AML-193 (cell line): ENCODE results near the gene ARFGEF3.
"Not testable (repeated sequence)": the region's sequence is repeated elsewhere in the genome, so short reads cannot be mapped to it uniquely, and the experiment has no call there.

Experiments used
- DNase-seq, 2 experiments: peaks; one replicate each; lab custom pipeline; 2025; lab: John Stamatoyannopoulos, UW

ARFGEF3 gene

DNA sequence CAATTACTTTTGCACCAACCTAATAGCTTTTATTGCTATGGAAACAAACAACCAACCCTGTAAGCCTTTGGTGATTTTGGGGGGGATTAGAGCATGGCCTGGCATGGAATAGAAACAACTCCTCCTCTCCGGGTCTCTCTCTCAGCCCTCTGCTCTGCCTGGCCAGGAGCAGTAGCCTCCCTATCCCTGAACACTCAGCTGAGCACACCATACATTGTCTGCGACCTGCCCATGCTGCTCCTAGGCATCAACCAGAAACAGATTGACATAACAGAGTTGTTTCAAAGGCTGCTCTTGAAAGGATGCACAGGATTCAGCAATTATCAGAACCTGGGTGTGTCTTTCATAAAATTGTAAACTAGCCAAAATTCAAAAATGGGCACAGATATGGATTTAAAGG lies 186.1 kb downstream of the ARFGEF3 start:
- no peak for DNase-seq

DNA sequence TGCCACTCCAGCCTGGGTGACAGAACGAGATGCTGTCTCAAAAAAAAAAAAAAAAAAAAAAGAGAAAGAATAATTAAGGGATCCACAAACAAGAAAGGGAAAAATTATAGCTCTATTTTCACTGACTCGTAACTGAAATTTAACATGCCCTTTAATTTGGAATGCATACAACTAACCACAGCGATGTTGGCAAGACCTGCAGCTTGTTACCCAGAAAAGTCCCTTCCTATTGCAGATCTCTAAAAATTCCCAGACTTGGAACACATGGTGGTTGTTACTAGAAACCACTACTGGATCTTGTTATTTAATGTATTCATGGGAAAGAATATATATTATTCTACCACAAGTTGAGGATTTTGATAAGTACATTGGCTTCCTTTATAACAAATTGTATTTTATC lies 188.2 kb downstream of the ARFGEF3 start:
- no peak for DNase-seq

DNA sequence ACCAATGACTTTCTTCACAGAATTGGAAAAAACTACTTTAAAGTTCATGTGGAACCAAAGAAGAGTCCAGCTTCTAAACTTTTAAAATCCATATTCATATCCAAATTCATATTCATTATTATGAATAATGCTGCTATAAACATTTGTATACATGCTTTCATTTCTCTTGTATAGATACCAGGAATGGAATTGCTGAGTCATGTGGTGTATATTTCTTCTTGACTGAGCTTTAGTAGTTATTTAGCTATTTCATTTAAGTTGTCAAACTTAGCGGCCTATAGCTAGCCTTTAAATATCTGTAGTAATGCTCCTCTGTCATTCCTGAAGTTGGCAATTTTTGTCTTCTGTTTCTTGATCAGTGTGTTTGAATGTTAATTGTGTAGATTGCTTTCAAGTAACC lies 196.2 kb downstream of the ARFGEF3 start:
- DNase-seq = no peak

DNA sequence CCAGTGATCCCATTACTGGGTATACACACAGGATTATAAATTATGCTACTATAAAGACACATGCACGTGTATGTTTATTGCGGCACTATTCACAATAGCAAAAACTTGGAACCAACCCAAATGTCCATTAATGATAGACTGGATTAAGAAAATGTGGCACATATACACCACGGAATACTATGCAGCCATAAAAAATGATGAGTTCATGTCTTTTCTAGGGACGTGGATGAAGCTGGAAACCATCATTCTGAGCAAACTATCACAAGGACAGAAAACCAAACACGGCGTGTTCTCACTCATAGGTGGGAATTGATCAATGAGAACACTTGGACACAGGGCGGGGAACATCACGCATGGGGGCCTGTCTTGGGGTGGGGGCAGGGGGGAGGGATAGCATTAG lies 206.9 kb downstream of the ARFGEF3 start:
- not testable (repeated sequence) for DNase-seq

DNA sequence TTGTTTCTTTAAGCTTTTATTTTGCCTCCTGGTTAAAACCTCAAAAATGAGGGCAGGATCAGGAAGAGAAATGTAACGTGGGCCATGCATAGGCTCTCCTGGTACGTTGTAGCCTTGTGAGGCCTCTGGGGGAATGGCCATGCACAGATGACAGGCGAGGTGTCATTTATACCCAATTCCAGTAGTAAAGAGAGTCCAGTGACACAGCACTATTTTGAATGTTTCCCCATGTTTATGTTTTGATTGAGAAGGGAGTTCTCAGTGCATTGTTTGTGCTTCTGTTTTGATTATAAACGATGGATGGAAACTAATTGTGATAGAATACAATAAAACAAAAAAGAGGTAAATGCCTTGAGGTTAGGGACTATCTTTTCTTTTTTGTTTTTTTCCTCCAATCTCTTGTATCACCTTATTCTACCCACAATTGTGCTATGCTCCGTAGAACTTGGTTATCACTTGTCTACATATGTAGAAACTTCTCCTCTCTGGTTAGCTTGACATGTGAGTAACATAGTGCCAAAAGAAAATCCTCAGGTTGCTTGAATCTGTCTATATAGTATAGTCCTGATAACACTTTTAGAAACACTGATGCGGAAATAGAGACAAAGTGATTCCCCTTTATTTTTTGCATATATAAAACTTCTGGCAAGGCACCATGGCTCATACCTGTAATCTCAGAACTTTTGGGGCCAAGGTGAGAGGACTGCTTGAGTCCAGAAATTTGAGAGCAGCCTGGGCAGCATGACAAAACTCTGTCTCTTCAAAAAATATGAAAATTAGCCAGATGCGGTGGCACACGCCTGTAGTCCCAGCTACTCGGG lies 209.1 kb downstream of the ARFGEF3 start:
- no peak for DNase-seq

DNA sequence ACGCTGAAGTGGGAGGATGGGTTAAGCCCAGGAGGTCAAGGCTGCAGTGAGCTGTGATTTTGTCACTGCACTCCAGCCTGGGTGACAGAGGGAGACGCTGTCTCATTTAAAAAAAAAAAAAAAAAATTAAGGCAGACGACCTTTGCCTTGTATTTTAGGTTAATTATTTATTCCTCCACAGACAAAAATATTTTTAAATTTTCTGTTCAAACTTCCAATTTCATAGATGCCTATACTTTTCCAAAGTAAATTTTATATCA lies 209.6 kb downstream of the ARFGEF3 start:
- DNase-seq = no peak

DNA sequence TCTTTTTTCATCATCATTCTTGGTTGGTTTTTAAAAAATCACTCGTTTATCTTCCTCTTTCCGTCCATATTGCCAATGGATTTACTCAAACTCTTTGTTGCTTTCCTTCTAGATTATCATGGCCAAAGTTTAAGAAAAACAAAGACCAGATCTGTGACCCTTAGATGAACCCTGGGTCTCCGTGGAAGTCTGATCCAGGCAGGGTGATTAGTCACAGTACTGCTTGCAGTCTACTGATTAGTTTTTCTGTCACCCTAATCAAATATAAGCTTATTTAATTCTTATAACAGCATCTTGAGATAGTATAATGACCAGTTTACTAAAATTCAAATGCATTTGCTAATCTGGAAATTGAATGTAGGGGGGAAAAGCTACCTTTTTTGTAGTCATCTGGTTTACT lies 210.0 kb downstream of the ARFGEF3 start:
- DNase-seq = no peak

DNA sequence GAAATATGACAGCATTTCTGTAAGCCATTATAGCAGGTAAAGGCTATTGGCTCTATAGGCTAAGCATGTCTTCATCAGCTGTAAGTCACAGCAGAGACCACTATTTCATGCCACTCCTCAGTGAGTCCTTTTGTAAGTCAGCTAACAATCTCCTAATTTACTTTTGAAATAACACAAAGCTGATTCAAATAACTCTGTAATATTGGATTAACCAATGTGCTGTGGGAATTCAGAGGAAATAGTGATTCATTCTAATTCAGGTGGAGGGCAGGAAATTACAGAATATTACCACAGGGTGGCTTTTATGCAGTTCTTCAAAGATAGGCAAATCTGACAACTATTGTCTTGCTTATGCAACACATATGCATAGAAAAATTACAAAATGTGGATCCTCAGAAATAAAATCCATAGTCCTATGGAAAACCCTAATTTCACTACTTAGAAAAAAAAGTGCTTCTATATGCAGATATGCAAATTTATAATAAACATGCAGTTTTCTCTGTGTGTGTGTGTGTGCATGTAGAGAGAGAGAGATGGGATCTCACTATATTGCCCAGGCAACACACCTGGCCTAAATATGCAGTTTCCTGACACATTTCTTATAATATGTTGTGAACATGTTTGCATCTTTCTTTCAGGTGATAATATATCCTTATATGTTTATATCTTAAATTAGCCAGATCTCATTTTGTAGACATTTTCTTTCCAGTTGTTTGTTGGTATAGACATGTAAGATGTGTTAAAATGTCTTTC lies 211.1 kb downstream of the ARFGEF3 start:
- DNase-seq = peak; percentile 56 to 64

DNA sequence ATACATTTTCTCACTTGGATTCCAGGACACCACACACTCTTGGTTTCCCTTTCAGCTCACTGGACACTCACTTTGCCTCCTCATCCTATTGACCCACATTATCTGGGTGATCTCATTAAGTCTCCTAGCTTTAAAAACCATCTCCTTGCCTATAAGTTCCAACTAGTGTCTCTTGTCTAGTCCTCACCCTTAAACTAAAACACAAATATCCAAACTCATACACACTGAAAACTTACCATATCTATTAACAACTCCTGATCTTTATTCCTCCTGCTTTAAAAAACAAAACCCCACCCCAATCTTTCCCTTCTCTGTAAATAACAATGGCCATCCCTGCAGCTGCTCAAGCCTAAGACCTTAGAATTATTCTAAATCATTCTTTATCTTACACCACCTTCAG lies 212.5 kb downstream of the ARFGEF3 start:
- DNase-seq = no peak

DNA sequence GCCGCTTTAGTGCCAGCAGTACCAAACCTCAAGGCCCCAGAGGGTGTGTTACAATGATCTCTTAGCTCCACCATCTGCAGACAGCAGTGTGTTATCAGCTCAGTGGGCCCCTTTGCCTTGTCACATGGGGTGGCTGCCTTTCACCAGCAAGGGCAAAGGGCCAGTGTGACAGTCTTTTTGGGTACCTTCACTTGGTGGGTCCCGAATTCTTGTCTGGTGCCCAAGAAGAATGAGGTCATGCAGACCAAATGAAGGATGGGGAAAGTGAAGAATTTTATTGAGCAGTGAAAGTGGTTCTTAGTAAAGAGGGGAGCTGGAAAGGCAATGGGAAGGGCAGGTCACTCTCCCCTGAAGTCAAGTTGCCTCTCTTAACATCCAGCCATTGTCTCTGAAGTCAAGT lies 213.1 kb downstream of the ARFGEF3 start:
- DNase-seq = no peak

DNA sequence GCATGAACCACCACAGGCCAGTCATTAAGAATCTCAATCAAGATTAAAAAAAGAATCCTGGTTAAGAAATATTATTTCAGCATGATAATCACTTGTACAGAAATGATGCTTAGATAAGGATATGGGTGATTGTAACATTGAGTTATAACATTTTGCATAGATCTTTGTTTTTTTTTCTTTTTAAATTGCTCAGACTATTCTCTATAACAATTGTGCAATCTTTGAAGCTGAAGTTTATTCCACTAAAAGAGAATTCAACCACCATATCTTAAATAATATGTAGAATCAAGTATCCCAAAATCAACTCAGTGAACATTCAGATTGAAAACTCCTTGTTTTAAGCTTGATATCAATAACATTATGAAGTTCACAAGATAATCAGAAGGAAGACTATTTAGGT lies 215.3 kb downstream of the ARFGEF3 start:
- DNase-seq = no peak

DNA sequence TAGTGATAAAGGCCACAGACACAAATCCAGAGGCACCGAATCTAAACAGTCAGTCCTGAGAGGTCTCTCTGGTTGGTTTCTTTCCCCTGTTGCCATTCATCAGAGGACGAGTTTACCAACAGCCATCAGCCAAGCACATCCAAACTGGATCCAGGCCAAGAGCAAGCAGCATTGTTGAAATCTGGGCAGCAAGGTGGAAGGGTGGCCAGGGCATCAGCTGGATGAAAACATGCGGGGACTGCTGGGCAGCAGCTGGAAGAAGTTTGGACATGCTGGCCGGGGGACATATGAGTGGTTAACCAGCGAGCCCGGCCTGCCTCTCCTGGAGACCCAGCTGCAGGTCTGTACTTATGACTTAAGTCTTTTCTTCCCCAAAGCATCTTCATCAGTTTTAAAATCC lies 216.1 kb downstream of the ARFGEF3 start, which contains the start of gene SMIM28:
SMIM28 (plus strand) TSS at position 62 of the 400 bp plus-strand sequence; CDS start at position 230, 168 bp downstream.
- DNase-seq = no peak

DNA sequence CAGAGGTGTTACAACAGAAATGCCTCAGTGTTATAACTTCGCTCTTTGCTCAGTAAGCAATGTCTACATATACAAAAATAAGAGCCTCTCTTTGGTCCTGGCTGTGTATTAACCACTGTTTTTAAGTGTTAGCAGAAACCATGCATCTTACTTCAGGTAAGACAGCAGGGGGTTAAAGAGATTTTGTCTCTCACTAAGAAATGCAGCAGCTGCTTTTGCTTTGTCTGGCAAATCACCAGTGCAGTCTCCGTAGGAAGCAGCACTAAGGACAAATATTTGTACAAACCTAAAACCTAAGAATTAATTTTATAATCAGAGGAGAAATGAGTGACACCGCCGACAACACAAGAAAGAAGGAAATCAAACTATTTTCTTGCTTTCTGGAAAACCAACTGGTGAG lies 216.7 kb downstream of the ARFGEF3 start:
- DNase-seq = no peak

DNA sequence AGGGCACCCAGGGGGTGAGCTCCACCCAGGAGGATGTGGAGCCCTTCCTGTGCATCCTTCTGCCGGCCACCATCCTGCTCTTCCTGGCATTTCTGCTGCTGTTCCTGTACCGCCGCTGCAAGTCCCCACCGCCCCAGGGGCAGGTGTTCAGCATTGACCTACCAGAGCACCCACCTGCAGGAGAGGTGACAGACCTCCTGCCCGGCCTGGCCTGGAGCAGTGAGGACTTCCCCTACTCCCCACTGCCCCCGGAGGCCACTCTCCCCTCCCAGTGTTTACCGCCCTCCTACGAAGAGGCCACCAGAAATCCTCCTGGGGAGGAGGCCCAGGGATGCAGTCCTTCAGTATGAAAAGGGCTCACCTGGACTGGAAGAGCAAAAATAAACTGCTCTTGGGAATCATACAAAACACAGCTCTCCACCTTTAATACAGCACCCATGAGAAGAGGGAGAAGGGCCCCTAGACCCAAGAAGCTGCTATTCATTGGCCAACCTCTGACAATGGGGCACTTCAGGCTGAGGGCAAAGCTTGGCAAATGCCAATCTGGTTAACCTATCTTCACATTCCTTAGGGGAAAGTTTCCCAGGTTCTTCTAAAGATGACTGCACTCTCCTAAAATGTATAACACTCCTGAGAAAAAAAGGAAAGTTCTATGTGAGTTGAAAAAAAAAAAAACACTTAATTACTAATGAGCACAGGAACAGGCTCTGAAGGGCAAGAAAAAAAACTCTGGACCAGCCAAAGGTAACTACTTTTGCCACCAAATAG lies 220.9 kb downstream of the ARFGEF3 start:
- no peak for DNase-seq

DNA sequence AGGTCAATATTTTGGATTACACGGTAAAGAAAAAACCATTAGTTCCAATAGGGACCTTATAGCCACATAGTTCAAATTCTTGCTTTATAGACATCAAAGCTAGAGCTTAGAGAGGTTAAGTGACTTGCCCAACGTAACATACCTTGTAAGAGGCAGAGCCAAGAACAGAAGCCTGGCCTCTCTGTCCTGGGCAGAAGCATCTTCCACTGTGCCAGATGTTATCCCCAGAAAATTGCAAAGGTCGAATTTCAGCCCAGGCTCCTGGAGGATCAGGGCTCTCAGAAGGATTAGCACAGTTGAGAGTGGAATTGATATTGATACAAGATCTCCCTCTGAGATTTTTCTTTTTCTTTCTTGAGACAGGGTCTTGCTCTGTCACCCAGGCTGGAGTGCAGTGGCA lies 222.0 kb downstream of the ARFGEF3 start:
- DNase-seq = no peak

DNA sequence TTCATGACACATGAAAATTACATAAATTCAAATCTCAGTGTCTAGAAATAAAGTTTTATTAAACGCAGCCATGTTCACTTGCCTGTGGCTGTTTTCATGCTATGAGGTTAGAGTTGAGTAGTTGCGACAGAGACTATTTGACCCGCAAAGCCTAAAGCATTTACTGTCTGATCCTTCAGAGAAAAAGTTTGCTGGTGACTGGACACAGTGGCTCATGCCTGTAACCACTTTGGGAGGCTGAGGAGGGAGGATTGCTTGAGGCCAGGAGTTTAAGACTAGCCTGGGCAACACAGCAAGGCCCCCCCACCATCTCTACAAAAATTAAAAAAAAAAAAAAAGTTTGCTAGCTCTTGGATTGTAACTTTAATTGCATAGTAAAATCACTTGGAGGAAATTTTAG lies 225.2 kb downstream of the ARFGEF3 start:
- no peak for DNase-seq

DNA sequence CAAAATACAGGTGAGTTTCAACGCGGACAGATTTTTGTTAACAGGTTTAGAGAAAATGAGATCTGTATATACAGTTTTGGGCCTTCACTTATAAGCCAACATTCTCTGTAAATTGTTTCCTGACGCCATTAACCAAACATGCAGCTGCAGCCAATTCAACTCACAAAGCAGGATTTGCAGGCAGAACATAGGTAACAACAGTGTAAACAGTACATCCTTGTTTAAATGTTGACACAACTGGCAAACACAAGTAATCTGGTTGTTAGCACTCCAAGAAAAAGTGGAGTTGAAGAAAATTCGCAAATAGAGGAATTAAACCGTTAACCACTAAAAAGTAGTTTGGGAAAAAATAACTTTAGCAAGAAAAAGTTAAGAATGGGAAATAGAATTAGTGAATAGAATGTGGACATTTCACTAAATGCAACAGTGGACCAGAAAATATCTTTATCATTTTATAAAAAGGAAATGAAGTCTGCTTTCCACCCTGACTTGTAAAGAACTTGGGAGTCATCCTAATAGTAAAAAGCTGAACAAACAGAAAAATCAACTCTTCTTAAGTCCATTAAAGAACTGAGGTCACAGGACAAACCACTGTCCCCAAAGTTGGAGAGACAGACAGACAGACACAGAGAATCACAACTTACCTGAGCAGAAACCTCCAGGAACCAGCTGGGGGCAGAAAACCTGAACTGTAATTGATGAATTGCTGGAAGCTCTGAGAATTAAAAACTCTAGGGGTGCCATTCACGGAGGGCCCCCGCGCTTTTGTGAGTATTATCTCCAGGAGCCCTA lies 226.0 kb downstream of the ARFGEF3 start:
- DNase-seq = no peak

DNA sequence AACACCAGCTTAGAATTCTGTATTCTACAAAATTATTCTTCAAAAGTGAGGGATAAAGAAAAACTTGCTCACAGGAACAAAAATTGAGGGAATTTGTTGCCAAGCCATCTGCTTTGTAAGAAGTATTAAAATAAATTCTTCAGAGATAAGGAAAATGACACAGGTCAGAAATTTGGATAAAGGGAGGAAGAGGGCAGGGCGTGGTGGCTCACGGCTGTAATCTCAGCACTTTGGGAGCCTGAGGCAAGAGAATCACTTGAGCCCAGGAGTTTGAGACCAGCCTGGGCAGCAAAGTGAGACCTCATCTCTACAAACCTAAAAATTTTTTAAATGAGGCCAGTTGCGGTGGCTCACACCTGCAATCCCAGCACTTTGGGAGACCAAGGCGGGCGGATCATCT lies 227.8 kb downstream of the ARFGEF3 start:
- DNase-seq = no peak
